B cell (primary cell): Measurements from ENCODE around the gene DNAJB8.

Experiments used
- CTCF ChIP-seq: fragments of 200-600 bp; IDR thresholded peaks from one replicate; pipeline ENCODE4 v1.8.0; 2022; ENCODE audit warnings: antibody characterized with exemption, mild to moderate bottlenecking
- EZH2 ChIP-seq: IDR thresholded peaks from 2 replicates; pipeline ENCODE4 v1.6.1; 2012; ENCODE audit warnings: borderline replicate concordance, low read depth, mild to moderate bottlenecking, moderate library complexity, low read length; ENCODE audit not compliant: insufficient read depth, poor library complexity, severe bottlenecking

GRCh38 chr3:128499724-128500275 is 33.1 kb upstream of the DNAJB8 start:
- no peak for TF ChIP-seq CTCF
- no peak for TF ChIP-seq EZH2
